Measurements from ENCODE around the gene TMEM63C.

- TF ChIP-seq CTCF (conservative IDR thresholded peaks at IDR 0.05; ENCODE audit: low read depth, low read length), result no peak
- TF ChIP-seq EZH2 (IDR thresholded peaks at IDR 0.05; ENCODE audit: borderline replicate concordance, low read depth, low read length, poor library complexity, severe bottlenecking), result no peak
These were observed 39.8 kb downstream of the TMEM63C start for GRCh38 chr14:77221241-77221871.

Measured in A673 (cell line).